Bronchus fibroblast of lung (primary cell): ENCODE measurements around the gene RAB36. TPM values are rescaled to one million over a fixed set of nuclear protein-coding genes. Genes with fewer than 3 reads are reported as not detected.

Experiments used
- total RNA-seq: library from RNA; depleted of rRNA; stranded (reverse); fragments of >200 nt; gene quantifications from 2 replicates; pipeline ENCODE4 v1.2.3, GENCODE V29; 2015

Gene RAB36
- 3.1 and 3.4 TPM in 2 replicates for total RNA-seq

GRCh38 chr22:23144932-23145877 is at the start of gene RAB36:
TSS of gene RAB36 (plus strand) at chr22:23145477. CDS start at chr22:23146617, 1,140 bp downstream.

GRCh38 chr22:23180301-23180892 is 35.1 kb downstream of the RAB36 start, which contains the start of gene BCR:
TSS of gene BCR (plus strand) at chr22:23180509. CDS start at chr22:23180961, 452 bp downstream.

Other genes starting within 250 kb of the RAB36 start
- 0.89 and 1.2 TPM in 2 replicates for gene GNAZ, start 75.0 kb upstream of the RAB36 start, total RNA-seq
- 0.30 and 2.5 TPM in 2 replicates for gene RSPH14, start 3.5 kb upstream of the RAB36 start, total RNA-seq
- 15.5 and 21.9 TPM in 2 replicates for gene BCR, start 35.0 kb downstream of the RAB36 start, total RNA-seq